Transverse colon (tissue), 4 donors: ENCODE results near the gene KIAA1586.

Source experiments
- CTCF ChIP-seq, 5 experiments: fragments of 200-600 bp in 3 of 5; fragments of 450-650 bp in 2 of 5; sonication (generic) in 3 of 5; IDR thresholded peaks; 1 replicate in 2 of 5; 2 replicates in 3 of 5; pipeline ENCODE4 v1.5.1; 2016 to 2017; ENCODE audit warnings: antibody characterized with exemption in 5 of 5, inconsistent platforms in 3 of 5, mild to moderate bottlenecking in 2 of 5, moderate library complexity in 1 of 5
- EP300 ChIP-seq: sonication (generic); formaldehyde crosslinking; IDR thresholded peaks from one replicate; pipeline ENCODE4 v1.6.1; 2017; ENCODE audit warnings: antibody characterized with exemption, low read depth
- POLR2A ChIP-seq: fragments of 450-650 bp; IDR thresholded peaks from one replicate; pipeline ENCODE4 v1.6.1; 2016; ENCODE audit warnings: antibody characterized with exemption, mild to moderate bottlenecking, moderate library complexity
- POLR2AphosphoS5 ChIP-seq, 3 donors: sonication (generic); formaldehyde crosslinking; IDR thresholded peaks; one replicate each; pipeline ENCODE4 v1.6.1; 2016; ENCODE audit warnings: antibody characterized with exemption in 3 of 3

GRCh38 chr6:57069920-57070331 lies 23.4 kb downstream of the KIAA1586 start:
- TF ChIP-seq CTCF (IDR thresholded peaks at IDR 0.05) (no peak), POLR2A (no peak), POLR2AphosphoS5 (IDR thresholded peaks at IDR 0.05) (no peak), EP300 (no peak)
